ENCODE data around the gene MKS1.

DNA sequence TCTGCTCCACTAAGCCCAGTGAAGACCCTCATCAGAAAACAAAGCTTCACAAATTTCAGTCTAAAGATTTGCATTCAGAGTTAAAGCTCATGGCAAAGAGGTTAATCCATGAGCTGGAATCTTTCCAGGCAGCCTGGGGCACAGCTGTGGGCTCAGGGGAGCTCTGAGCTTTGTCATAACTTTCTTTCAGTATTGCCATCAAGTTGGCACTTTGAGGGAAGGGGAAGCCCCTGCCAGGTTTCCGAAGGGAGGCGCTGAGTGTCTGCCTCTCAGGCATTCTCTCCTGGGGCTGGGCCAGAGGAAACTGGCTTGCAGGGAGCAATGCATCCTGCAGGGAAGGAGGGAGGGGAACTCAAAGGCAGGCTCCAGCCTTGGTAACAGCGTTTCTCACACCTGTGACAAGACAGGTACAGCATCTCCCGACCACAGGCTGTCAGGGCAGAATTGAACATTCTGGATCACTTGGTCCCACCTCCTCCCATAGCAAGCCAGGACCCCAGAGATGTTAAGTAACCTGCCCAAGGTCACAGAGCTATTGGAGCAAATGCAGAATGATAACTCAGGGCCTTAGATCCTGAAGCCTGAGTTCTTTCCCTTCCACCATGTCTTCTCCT, 23.2 kb upstream of the MKS1 start:
- TF ChIP-seq POLR2A (IDR thresholded peaks at IDR 0.05; ENCODE audit: low read depth, low read length) (no peak), TAF1 (IDR thresholded peaks at IDR 0.05; ENCODE audit: low read depth, low read length) (no peak), POLR2AphosphoS5 (IDR thresholded peaks at IDR 0.05; ENCODE audit: low read depth, low read length) (no peak), PAX5 (IDR thresholded peaks at IDR 0.05; ENCODE audit: insufficient read depth, low read length, severe bottlenecking) (no peak)

Data from GM12891 (cell line).